Measurements from ENCODE around the gene PRR9. TPM values are rescaled to one million over a fixed set of nuclear protein-coding genes. Genes with fewer than 3 reads are reported as not detected.

Gene PRR9
- total RNA-seq, 1 donor from 2014 or later, result not detected

- peaks cover 1% of the 10 kb centered on the region for H3K27me3 Mint-ChIP-seq (ENCODE audit: unreplicated experiment)
- TF ChIP-seq CTCF (IDR thresholded peaks at IDR 0.05; ENCODE audit: partially characterized antibody, unreplicated experiment), result no peak
- no peak overlapping the region for H3K27ac Mint-ChIP-seq (ENCODE audit: unreplicated experiment)
- H3K9me3 Mint-ChIP-seq (ENCODE audit: unreplicated experiment), result peaks cover 6% of the 10 kb centered on the region
- H3K4me1 Mint-ChIP-seq (ENCODE audit: low read depth, unreplicated experiment), result no peaks in the 10 kb centered on the region
- H3K36me3 Mint-ChIP-seq (ENCODE audit: unreplicated experiment), result no peaks in the 10 kb centered on the region
- no peak overlapping the region for H3K4me3 Mint-ChIP-seq (ENCODE audit: unreplicated experiment)
- DNase-seq, result no peak
These were observed 29.4 kb downstream of the PRR9 start for GRCh38 chr1:153246825-153247224.

GRCh38 chr1:153248176-153248879 is 30.9 kb downstream of the PRR9 start:
- H3K4me1 Mint-ChIP-seq (ENCODE audit: low read depth, unreplicated experiment), result no peaks in the 10 kb centered on the region
- TF ChIP-seq CTCF (IDR thresholded peaks at IDR 0.05; ENCODE audit: partially characterized antibody, unreplicated experiment), result no peak
- DNase-seq, result no peak
- no peak overlapping the region for H3K27ac Mint-ChIP-seq (ENCODE audit: unreplicated experiment)
- H3K4me3 Mint-ChIP-seq (ENCODE audit: unreplicated experiment), result no peak overlapping the region
- peaks cover 1% of the 10 kb centered on the region for H3K27me3 Mint-ChIP-seq (ENCODE audit: unreplicated experiment)
- no peaks in the 10 kb centered on the region for H3K36me3 Mint-ChIP-seq (ENCODE audit: unreplicated experiment)
- H3K9me3 Mint-ChIP-seq (ENCODE audit: unreplicated experiment), result peaks cover 6% of the 10 kb centered on the region

GRCh38 chr1:153250166-153250565 is 32.8 kb downstream of the PRR9 start:
- H3K4me1 Mint-ChIP-seq (ENCODE audit: low read depth, unreplicated experiment), result no peaks in the 10 kb centered on the region
- H3K36me3 Mint-ChIP-seq (ENCODE audit: unreplicated experiment), result no peaks in the 10 kb centered on the region
- no peak for DNase-seq
- H3K27ac Mint-ChIP-seq (ENCODE audit: unreplicated experiment), result no peak overlapping the region
- peaks cover 4% of the 10 kb centered on the region for H3K9me3 Mint-ChIP-seq (ENCODE audit: unreplicated experiment)
- no peak overlapping the region for H3K4me3 Mint-ChIP-seq (ENCODE audit: unreplicated experiment)
- H3K27me3 Mint-ChIP-seq (ENCODE audit: unreplicated experiment), result peaks cover 4% of the 10 kb centered on the region
- TF ChIP-seq CTCF (IDR thresholded peaks at IDR 0.05; ENCODE audit: partially characterized antibody, unreplicated experiment), result no peak

GRCh38 chr1:153251087-153251486 is 33.7 kb downstream of the PRR9 start:
- no peak overlapping the region for H3K4me3 Mint-ChIP-seq (ENCODE audit: unreplicated experiment)
- no peak for DNase-seq
- H3K4me1 Mint-ChIP-seq (ENCODE audit: low read depth, unreplicated experiment), result no peaks in the 10 kb centered on the region
- peaks cover 6% of the 10 kb centered on the region for H3K9me3 Mint-ChIP-seq (ENCODE audit: unreplicated experiment)
- H3K36me3 Mint-ChIP-seq (ENCODE audit: unreplicated experiment), result no peaks in the 10 kb centered on the region
- peaks cover 7% of the 10 kb centered on the region for H3K27me3 Mint-ChIP-seq (ENCODE audit: unreplicated experiment)
- no peak for TF ChIP-seq CTCF (IDR thresholded peaks at IDR 0.05; ENCODE audit: partially characterized antibody, unreplicated experiment)
- H3K27ac Mint-ChIP-seq (ENCODE audit: unreplicated experiment), result no peak overlapping the region

GRCh38 chr1:153251562-153251961 is 34.2 kb downstream of the PRR9 start:
- Mint-ChIP-seq H3K4me1 (ENCODE audit: low read depth, unreplicated experiment) (no peaks in the 10 kb centered on the region), H3K27ac (ENCODE audit: unreplicated experiment) (no peak overlapping the region), H3K36me3 (ENCODE audit: unreplicated experiment) (no peaks in the 10 kb centered on the region), H3K9me3 (ENCODE audit: unreplicated experiment) (peaks cover 6% of the 10 kb centered on the region), H3K27me3 (ENCODE audit: unreplicated experiment) (peaks cover 8% of the 10 kb centered on the region), H3K4me3 (ENCODE audit: unreplicated experiment) (no peak overlapping the region)
- no peak for TF ChIP-seq CTCF (IDR thresholded peaks at IDR 0.05; ENCODE audit: partially characterized antibody, unreplicated experiment)
- no peak for DNase-seq
